DMS53 treated with DMSO at 0.1 percent for 48 hours (cell line): Measurements from ENCODE around the gene LDLRAD3.

Source experiments
- DNase-seq: peaks from one replicate; lab custom pipeline; 2025; ENCODE audit not compliant: unreplicated experiment; lab: John Stamatoyannopoulos, UW

The LDLRAD3 gene

GRCh38 chr11:36228689-36229088 is 284.8 kb downstream of the LDLRAD3 start:
- no peak for DNase-seq

GRCh38 chr11:36229091-36229705 is 285.3 kb downstream of the LDLRAD3 start:
- no peak for DNase-seq

GRCh38 chr11:36230779-36231699 is 287.2 kb downstream of the LDLRAD3 start:
- DNase-seq = no peak

GRCh38 chr11:36233204-36233603 is 289.3 kb downstream of the LDLRAD3 start:
- no peak for DNase-seq

GRCh38 chr11:36234825-36235224 is 291.0 kb downstream of the LDLRAD3 start:
- DNase-seq = no peak

- no peak for DNase-seq
Observed at GRCh38 chr11:36235750-36236149, 291.9 kb downstream of the LDLRAD3 start.

- no peak for DNase-seq
Observed at GRCh38 chr11:36237391-36237790, 293.5 kb downstream of the LDLRAD3 start.

GRCh38 chr11:36238036-36238631 is 294.3 kb downstream of the LDLRAD3 start:
- DNase-seq = no peak

GRCh38 chr11:36238881-36239280 is 295.0 kb downstream of the LDLRAD3 start:
- no peak for DNase-seq

- DNase-seq = no peak
Observed at GRCh38 chr11:36239636-36240035, 295.8 kb downstream of the LDLRAD3 start.

GRCh38 chr11:36240173-36240572 is 296.3 kb downstream of the LDLRAD3 start:
- no peak for DNase-seq

GRCh38 chr11:36240801-36241200 is 296.9 kb downstream of the LDLRAD3 start:
- DNase-seq = no peak

GRCh38 chr11:36241497-36241896 is 297.6 kb downstream of the LDLRAD3 start:
- DNase-seq = no peak

- DNase-seq = no peak
Observed at GRCh38 chr11:36243641-36244040, 299.8 kb downstream of the LDLRAD3 start.

GRCh38 chr11:36247493-36247892 is 303.6 kb downstream of the LDLRAD3 start:
- DNase-seq = no peak

- no peak for DNase-seq
Observed at GRCh38 chr11:36248436-36248835, 304.6 kb downstream of the LDLRAD3 start.

GRCh38 chr11:36249246-36249645 is 305.4 kb downstream of the LDLRAD3 start:
- no peak for DNase-seq

- no peak for DNase-seq
Observed at GRCh38 chr11:36251823-36252222, 308.0 kb downstream of the LDLRAD3 start.

- DNase-seq = no peak
Observed at GRCh38 chr11:36253238-36253637, 309.4 kb downstream of the LDLRAD3 start.

GRCh38 chr11:36254713-36255112 is 310.9 kb downstream of the LDLRAD3 start:
- no peak for DNase-seq

- no peak for DNase-seq
Observed at GRCh38 chr11:36257351-36257750, 313.5 kb downstream of the LDLRAD3 start.
